ENCODE data around the gene IP6K2. TPM values are rescaled to one million over a fixed set of nuclear protein-coding genes. Genes with fewer than 3 reads are reported as not detected.
"Not testable (repeated sequence)": the region's sequence is repeated elsewhere in the genome, so short reads cannot be mapped to it uniquely, and the experiment has no call there.

IP6K2 gene, protein sequence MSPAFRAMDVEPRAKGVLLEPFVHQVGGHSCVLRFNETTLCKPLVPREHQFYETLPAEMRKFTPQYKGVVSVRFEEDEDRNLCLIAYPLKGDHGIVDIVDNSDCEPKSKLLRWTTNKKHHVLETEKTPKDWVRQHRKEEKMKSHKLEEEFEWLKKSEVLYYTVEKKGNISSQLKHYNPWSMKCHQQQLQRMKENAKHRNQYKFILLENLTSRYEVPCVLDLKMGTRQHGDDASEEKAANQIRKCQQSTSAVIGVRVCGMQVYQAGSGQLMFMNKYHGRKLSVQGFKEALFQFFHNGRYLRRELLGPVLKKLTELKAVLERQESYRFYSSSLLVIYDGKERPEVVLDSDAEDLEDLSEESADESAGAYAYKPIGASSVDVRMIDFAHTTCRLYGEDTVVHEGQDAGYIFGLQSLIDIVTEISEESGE
- polyA plus RNA-seq (ENCODE audit: insufficient read length in 4 of 4): 100 to 1,000 TPM; 182 to 311 (median 218) TPM

DNA sequence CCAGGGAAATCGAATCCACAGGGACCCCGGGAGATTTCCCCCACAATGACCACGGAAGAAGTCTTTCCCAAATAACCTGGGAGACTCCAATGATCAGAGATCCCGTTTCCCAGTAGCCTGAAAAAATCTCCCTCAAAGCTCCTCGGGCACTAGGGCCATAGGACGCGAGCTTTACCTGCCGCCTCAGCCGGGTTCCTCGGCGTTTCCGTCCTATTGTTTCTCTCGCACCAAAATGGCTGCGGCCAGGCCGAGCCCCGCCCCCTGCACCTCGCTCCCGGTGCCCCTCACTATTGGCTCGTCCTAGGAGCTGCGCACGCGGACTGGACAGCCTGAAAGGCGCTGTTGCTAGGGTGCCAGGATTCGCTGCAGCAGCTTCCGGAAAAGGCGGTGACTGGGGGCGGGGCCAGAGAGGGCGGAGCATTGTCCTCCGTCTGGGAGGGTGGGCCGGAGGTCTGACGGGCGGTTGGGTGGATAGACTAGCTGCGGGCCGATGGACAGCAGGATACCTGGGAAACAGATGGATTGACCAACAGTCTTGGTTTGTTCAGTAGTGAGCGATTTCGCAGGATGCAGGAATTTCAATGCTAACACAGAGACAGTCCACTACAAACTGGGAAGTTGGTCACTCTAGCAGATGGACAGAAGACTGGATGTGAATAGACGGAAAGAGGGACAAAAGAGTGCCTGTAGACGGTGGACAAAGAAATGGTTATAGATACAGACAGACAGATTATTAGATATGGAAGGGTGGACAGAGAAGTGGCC lies at the start of gene IP6K2:
Gene IP6K2, minus strand, starts transcription at position 240 of the 765 bp plus-strand sequence. CDS start 21,930 bp downstream, outside the sequence.
- DNase-seq (ENCODE audit: low read depth in 4 of 4, low spot score in 2 of 4): peak; percentile 87 to 97 (median 94)

DNA sequence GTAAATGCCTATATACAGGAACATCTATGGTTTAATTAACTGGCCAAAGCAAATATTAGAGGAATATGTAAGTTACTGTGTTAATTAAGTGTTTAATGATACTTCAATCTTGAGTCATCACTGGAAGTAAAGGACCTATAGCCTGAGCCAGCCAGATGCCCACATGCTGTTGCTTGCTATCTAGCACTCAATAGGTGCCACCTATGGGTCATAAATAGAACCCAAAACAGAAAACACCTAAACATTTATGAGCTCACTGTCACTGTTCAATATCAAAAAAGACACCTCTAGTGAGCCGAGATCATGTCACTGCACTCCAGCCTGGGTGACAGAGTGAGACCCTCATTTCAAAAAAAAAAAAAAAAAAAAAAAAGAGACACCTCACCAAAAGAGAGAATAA lies 48.4 kb upstream of the IP6K2 start:
- no peak for DNase-seq (ENCODE audit: low read depth in 4 of 4, low spot score in 2 of 4)

DNA sequence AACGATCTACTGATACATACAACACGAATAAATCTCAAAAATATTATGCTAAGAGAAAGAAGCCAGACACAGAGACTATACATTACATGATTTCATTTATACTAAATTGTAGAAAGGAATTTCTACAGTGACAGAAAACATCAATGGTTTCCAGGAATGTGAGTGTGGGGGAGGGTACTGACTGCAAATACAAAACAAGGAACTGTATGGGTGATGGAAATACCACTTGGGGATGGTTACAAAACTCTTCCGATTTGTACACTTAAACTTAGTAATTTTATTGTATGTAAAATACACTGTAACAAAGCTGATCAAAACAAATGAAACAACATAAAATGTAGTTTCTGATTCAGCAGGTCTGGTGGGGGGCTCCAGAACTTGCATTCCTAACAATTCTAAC lies 45.8 kb upstream of the IP6K2 start:
- DNase-seq (ENCODE audit: low read depth in 4 of 4, low spot score in 2 of 4): no peak

DNA sequence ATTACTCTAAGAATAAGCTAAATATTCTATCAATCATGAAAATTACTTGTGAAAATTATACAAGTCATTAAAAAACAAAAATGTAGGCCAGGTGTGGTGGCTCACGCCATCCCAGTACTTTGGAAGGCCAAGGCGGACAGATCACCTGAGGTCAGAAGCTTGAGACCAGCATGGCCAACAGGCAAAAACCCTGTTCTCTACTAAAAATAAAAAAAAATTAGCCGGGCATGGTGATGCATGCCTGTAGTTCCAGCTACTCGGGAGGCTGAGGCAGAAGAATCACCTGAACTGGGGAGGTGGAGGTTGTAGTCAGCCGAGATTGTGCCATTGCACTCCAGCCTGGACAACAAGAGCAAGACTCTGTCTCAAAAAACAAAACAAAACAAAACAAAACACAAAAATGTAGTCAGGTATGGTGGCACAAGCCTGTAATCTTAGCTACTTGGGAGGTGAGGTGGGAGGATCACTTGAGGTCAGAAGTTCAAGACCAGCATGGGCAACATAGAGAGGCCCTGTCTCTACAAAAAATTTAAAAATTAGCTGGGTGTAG lies 43.0 kb upstream of the IP6K2 start:
- not testable (repeated sequence) for DNase-seq (ENCODE audit: low read depth in 4 of 4, low spot score in 2 of 4)

DNA sequence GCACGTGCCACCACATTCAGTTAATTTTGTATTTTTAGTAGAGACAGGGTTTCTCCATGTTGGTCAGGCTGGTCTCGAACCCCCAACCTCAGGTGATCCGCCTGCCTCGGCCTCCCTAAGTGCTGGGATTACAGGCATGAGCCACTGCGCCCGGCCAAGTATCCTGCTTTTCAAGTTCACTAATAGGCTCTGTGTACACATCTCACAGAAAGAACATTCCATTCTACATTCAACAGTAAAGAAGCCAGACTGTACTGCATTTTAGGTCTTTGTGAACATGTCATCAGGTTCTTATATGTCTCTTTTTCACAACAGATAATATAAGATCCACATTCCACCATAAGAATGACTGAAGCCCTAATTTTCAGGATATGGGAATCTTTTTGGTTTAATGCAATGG lies 42.5 kb upstream of the IP6K2 start:
- DNase-seq (ENCODE audit: low read depth in 4 of 4, low spot score in 2 of 4): not testable (repeated sequence)

DNA sequence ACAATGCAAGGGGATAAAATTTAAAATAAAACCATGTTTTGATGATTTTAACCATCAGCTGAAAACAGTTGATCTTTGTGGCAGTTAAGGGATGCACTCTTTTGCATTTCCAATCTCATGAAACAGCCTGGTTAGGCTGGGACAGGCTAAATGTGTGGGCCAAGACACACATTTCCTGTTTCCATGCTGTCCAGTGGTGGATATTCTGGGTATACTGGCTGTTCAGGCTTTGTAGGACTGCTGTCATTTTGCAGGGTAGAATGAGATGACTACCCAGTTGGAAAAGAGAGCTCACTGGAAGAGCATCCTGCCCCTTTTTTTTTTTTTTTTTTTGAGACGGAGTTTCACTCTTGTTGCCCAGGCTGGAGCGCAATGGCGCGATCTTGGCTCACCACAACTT lies 42.0 kb upstream of the IP6K2 start:
- DNase-seq (ENCODE audit: low read depth in 4 of 4, low spot score in 2 of 4): no peak

DNA sequence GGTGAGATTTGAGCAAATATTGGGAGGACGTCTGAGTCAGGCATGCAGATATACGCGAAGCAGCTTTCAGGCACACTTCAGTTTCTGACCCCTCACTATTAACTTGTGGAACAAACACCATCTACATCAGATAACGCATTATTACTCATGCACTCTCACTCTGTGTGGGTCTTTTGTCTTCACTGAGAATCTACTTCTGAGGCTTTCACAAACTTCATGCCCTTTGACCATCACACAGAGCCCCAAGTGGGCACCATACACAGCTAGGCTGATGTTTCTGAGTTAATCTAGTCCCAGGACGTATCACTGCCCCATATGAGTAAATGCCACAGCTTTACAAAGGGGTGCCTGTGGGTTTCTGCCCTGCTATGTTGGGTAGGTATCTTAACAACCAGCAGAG lies 39.6 kb upstream of the IP6K2 start:
- no peak for DNase-seq (ENCODE audit: low read depth in 4 of 4, low spot score in 2 of 4)

DNA sequence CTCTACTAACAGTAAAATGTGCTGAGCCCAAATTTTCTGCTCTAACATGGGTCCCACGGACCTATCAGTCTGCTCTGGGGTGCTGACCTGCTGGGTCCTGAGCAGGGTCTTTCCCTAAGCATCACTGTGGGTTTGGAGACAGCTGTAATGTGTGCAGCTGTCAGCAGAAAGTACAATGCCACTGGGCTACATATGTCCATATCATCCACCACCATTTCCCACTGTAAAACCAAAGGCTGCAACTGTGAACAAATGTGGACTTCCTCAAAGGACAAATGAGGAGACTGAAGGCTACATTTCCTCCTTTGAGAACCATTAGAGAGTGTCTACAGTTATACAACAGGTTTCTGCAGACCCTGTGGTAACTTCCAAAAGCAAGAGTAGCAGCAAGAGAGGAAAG lies 33.8 kb upstream of the IP6K2 start:
- no peak for DNase-seq (ENCODE audit: low read depth in 4 of 4, low spot score in 2 of 4)

DNA sequence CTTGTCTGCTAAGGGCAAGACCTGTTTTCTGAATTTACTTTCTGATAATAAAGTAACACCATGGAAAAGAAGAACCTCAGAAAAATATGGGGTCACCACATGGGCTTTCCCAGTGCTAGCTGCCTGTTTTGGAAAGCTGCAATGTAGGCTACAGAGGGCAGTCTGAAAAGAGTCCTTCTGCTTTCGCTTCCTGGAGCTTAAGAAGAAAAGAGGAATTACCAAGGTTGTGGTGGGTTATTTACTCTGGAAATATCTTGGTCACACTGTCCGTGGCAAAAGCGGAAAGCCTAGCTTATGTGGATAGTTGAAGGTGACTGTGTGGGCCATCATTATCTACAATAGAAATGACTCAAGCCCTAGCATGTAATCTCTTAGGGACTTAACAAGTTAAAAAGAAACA lies 31.7 kb upstream of the IP6K2 start:
- DNase-seq (ENCODE audit: low read depth in 4 of 4, low spot score in 2 of 4): no peak

DNA sequence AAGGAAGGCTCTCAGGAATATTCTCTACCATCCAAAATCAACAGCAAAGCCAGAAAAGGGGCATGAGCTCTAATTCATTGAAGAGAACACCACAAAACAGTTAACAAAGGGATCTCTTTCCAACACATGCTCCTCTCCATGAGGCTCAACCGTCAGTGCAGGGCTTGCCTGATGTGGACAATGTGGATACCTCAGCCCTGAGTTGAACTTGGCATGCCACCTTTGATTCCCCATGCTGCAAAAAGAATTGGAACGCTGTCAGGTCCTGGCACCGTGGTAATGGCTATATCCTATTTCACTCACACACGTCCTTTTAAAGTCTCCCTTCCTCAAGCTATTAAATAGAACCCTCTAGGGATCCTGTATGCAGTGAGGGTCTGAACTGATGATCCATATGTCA lies 30.7 kb upstream of the IP6K2 start:
- no peak for DNase-seq (ENCODE audit: low read depth in 4 of 4, low spot score in 2 of 4)

DNA sequence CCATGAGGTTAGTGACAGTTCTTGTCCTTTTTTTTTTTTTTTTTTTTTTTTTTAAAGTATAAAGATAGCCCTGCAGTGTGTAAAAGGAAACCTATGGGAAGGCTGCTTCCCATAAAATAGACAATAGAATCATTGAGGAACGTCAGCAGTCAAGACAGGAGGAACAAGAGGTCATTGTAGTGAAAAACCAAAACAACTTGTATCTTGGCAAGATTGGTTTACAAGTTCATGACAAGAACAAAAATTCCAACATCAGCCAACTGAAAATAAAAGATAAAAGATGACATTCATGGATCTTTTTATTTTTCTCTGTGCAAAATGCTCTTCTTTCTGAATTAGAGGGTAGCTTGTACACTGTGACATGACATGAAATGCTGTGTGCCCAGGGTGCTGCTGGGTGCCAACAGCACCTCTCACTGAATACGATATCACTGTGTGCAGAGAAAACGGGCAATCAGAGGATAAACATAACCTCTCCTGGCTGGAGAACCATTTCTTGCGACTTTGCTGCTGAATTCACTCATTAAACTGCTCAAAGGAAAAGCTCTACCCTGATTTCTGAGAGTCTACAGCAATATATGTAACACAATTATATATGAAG lies 30.1 kb upstream of the IP6K2 start:
- no peak for DNase-seq (ENCODE audit: low read depth in 4 of 4, low spot score in 2 of 4)

DNA sequence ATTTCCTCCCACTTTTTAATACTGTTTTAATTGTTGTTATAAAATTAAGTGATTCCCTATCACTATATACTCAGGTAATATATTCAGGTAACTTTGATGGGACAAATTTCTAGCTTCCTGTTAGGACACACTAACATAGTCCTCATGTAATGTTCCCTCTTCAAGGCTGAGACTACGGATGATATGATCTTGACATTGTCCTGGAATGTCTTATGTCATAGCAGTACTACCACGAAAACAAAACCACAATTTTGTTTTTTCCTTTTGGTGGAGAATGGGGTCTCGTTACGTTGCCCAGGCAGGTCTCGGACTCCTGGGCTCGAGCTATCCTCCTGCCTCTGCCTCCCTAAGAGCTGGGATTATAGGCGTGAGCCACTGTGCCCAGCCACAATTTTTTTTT lies 26.8 kb upstream of the IP6K2 start:
- DNase-seq (ENCODE audit: low read depth in 4 of 4, low spot score in 2 of 4): no peak

DNA sequence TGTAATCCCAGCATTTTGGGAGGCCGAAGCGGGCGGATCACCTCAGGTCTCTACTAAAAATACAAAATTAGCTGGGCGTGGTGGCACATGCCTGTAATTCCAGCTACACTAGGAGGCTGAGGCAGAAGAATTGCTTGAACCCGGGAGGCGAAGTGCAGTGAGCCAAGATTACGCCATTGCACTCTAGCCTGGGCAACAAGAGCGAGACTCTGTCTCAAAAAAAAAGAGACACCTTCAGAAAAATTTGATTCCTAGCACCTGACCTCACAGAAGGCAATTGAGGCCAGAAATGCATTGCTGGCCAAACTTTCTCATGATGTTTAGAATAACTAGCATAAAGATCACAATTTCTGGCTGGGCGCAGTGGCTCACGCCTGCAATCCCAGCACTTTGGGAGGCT lies 24.2 kb upstream of the IP6K2 start:
- DNase-seq (ENCODE audit: low read depth in 4 of 4, low spot score in 2 of 4): not testable (repeated sequence)

DNA sequence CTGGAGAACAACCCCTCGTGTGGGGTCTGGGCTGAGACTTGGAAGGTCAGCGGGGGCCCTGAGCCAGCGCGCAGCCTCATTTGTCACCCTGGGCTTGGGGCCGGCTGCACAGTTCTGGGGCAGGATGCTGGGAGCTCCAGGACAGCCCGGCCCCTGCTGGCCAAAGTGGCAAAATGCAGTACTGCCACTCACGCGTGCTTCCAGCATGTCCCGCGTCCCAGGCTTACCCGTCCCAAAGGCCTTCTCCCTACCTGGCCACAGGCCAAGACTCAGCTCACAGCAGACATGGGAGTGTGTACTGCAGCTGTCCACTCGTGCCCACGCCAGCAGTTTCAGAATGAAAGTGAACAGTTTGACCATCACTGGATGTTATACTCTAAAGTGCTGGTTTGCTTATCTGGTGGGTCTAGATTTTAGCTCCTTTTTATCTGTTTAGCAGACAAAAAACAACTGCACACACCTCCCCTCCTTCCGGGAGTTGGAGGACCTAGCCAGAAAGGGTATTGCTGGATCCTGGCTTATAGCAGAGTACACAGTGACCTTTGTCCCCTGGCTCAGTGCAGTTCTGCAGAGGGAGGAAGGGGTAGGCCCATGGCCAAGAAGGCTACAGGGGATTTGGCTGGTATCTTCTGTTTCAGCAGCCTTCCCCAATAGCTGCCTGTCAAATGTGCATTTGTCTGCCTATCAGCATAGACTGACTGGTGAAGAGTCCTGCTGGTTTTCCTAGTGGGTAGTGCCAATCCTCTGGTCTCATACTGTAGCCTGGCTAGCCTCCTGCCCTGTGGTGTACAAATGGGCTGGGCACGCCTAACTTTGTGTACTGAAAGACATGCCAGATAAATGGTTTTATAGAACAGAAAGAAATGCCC lies 23.2 kb upstream of the IP6K2 start:
- no peak for DNase-seq (ENCODE audit: low read depth in 4 of 4, low spot score in 2 of 4)

DNA sequence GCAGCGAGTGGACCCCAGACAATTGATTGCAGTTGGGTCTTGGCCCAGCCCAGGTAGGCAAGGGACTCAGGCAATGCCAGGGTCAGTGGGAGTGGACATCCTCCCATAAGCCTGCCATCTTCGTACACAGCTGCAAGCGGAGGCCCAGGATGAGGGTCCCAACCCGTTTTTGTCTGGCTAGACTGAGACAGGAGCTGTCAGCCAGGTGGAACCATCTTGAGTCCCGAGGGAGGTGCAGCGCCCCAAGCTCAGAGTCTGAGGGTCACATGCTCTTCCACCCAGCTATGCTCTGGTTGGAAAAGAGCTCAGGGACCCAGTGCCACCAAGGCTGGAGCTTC lies 22.6 kb upstream of the IP6K2 start:
- no peak for DNase-seq (ENCODE audit: low read depth in 4 of 4, low spot score in 2 of 4)

DNA sequence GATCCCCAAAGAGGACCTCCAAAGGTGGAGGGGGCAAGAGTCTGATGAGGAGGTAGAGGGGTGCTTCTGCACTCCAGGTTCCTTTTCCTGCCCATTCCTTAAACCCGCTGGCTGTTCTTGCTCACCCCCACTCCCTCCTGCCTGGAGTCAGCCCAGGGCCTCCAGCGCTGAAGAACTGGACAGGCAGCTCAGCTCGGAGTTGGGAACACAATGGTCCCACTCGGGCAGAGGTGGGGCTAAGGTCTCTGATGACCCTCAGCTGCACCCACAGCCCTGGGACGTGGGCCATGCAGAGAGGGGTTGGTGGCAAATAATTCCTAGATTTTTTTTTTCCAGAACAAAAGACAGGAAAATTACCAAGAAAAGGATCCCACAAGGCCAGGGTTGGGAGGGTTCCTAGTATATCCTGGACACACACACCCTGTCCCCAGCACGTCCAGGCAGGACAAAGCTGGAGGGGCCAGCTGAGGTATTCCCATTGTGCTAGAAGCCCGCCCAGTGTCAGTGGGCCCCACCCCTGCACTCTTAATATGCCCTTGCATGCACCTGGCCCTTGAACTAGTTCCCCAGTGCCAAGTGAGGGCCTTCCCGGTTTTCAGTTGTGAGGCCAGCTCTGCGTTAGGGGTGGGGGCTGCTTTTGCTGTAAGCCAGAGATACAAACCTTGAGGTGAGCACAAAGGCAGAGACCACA lies 22.1 kb upstream of the IP6K2 start:
- DNase-seq (ENCODE audit: low read depth in 4 of 4, low spot score in 2 of 4): no peak

DNA sequence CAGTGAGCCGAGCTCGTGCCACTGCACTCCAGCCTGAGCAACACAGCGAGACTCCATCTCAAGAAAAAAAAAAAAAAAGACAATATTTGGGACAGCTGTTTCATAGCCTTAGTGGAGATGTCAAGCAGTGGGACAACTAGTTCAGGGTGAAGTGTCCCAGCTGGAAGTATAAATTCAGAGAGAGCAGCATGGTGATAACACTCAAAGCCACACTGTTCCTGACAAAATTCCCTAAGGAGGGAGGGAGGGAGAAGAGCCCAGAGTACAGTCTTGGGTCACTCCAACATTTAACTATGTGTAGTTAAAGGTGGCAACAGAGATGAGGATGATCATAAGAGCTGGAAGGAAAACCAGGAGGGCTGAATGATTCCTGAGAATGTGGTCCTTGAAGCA lies 21.1 kb upstream of the IP6K2 start:
- DNase-seq (ENCODE audit: low read depth in 4 of 4, low spot score in 2 of 4): peak in 1 of 4 donors; percentile 75

DNA sequence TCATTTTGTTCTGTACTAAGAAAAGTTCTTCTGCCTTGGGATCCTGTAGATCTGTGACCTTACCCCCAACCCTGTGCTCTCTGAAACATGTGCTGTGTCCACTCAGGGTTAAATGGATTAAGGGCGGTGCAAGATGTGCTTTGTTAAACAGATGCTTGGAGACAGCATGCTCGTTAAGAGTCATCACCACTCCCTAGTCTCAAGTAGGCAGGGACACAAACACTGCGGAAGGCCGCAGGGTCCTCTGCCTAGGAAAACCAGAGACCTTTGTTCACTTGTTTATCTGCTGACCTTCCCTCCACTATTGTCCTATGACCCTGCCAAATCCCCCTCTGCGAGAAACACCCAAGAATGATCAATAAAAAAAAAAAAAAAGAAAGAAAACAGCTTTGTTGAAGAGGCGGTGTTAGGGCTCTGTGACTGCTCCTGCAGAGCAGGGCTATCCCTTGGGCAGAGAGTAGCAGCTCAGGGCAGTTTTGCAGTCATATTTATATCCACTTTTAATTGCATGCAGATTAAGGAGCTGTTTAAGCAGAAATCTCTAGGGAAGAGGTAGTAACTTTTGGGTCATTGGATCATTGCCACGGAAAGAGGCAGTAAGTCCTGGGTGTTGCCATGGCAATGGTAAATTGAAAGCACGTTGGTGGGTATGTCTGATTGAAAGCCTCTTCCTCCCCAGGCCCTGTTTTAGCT lies 18.2 kb upstream of the IP6K2 start:
- not testable (repeated sequence) for DNase-seq (ENCODE audit: low read depth in 4 of 4, low spot score in 2 of 4)

DNA sequence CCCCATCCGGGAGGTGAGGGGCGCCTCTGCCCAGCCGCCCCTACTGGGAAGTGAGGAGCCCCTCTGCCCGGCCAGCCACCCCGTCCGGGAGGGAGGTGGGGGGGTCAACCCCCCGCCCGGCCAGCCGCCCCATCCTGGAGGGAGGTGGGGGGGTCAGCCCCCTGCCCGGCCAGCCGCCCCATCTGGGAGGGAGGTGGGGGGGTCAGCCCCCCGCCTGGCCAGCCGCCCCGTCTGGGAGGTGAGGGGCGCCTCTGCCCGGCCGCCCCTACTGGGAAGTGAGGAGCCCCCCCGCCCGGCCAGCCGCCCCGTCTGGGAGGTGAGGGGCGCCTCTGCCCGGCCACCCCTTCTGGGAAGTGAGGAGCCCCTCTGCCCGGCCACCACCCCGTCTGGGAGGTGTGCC lies 17.5 kb upstream of the IP6K2 start:
- DNase-seq (ENCODE audit: low read depth in 4 of 4, low spot score in 2 of 4): not testable (repeated sequence)

All from left renal cortex interstitium (tissue), 4 donors.